Muscle layer of colon (tissue), 2 donors: ENCODE data around the gene MSI2.

Experiments
- H3K27ac ChIP-seq: one replicate; pipeline ENCODE4 v1.7.0; 2013; ENCODE audit warnings: low read depth, mild to moderate bottlenecking, low read length, moderate library complexity
- H3K27me3 ChIP-seq, 2 donors: one replicate each; pipeline ENCODE4 v1.7.0; 2013; ENCODE audit warnings: low read length in 2 of 2, mild to moderate bottlenecking in 2 of 2; ENCODE audit not compliant: insufficient read depth in 2 of 2, control insufficient read depth in 1 of 2
- H3K36me3 ChIP-seq: one replicate; pipeline ENCODE4 v1.7.0; 2013; ENCODE audit warnings: mild to moderate bottlenecking, low read length; ENCODE audit not compliant: insufficient read depth
- H3K4me1 ChIP-seq: one replicate; pipeline ENCODE4 v1.7.0; 2013; ENCODE audit warnings: mild to moderate bottlenecking, low read length; ENCODE audit not compliant: insufficient read depth
- H3K4me3 ChIP-seq, 2 donors: one replicate each; pipeline ENCODE4 v1.7.0; 2013; ENCODE audit warnings: low read length in 2 of 2, low read depth in 1 of 2, mild to moderate bottlenecking in 1 of 2, moderate library complexity in 1 of 2
- H3K9ac ChIP-seq: one replicate; pipeline ENCODE4 v1.7.0; 2013; ENCODE audit warnings: low read length
- H3K9me3 ChIP-seq: one replicate; pipeline ENCODE4 v1.7.0; 2013; ENCODE audit warnings: mild to moderate bottlenecking, low read length
- donor health status: abdominal sarcoma.
- donor health status: Adenocarcinoma of cecum.

The MSI2 gene

DNA sequence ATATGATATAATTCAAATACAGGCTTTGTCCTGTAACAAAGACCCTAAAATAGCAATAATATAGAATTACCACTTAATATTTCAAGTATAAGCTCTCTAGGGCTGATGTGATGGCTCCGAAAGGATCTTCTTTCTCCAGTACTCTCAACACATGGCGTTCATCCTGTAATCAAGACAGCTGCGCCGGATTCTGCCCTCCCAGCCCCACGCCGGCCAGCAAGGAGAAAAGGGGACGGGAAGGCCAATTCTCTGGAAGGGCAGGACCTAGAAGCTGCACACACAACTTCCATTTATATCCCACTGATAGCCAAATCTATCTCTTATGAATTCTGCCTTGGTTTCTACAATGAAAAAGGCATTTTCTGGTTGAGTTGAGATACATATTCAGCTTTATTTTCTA is 456.8 kb downstream of the MSI2 start:
- H3K9ac ChIP-seq: no peak overlapping the region
- H3K4me3 ChIP-seq: no peak overlapping the region
- peaks cover 8% of the 10 kb centered on the region for H3K4me1 ChIP-seq
- no peak overlapping the region for H3K27ac ChIP-seq
- no peaks in the 10 kb centered on the region for H3K9me3 ChIP-seq
- no peaks in the 10 kb centered on the region for H3K36me3 ChIP-seq
- H3K27me3 ChIP-seq: no peaks in the 10 kb centered on the region

DNA sequence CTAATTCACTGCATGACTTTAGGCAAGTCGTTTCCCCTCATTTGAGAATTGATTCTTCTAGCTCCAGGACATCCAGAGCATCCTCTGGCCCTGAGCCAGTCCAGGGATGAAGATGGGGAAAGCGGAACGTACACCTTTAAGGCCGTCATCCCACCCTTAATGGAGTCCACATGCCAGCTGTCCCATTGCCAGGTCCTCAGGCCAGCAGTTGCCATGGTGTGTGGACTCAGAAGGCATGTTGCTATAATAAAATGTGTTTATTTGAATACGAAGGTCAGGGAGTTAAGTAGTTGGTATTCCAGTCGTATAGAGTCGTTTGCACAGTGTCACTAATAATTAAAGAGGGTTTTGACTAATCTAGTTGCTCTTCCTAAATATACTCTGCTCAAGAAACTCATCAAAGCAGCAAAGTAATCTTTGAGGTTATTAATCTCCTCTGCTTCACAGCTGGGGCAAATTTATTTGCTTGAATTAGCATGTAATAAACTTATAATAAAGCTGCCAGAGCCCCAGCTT is 458.4 kb downstream of the MSI2 start:
- Histone ChIP-seq H3K9ac (no peak overlapping the region), H3K27me3 (no peaks in the 10 kb centered on the region), H3K36me3 (no peaks in the 10 kb centered on the region), H3K27ac (no peak overlapping the region), H3K4me3 (no peak overlapping the region), H3K9me3 (no peaks in the 10 kb centered on the region), H3K4me1 (peaks cover 8% of the 10 kb centered on the region)

GRCh38 chr17:57715981-57716380 is 459.7 kb downstream of the MSI2 start:
- Histone ChIP-seq H3K4me3 (no peak overlapping the region), H3K27me3 (no peaks in the 10 kb centered on the region), H3K27ac (no peak overlapping the region), H3K9me3 (no peaks in the 10 kb centered on the region), H3K9ac (no peak overlapping the region), H3K4me1 (peaks cover 8% of the 10 kb centered on the region), H3K36me3 (no peaks in the 10 kb centered on the region)

GRCh38 chr17:57718878-57719277 is 462.6 kb downstream of the MSI2 start:
- Histone ChIP-seq H3K36me3 (no peaks in the 10 kb centered on the region), H3K27ac (no peak overlapping the region), H3K27me3 (no peaks in the 10 kb centered on the region)

DNA sequence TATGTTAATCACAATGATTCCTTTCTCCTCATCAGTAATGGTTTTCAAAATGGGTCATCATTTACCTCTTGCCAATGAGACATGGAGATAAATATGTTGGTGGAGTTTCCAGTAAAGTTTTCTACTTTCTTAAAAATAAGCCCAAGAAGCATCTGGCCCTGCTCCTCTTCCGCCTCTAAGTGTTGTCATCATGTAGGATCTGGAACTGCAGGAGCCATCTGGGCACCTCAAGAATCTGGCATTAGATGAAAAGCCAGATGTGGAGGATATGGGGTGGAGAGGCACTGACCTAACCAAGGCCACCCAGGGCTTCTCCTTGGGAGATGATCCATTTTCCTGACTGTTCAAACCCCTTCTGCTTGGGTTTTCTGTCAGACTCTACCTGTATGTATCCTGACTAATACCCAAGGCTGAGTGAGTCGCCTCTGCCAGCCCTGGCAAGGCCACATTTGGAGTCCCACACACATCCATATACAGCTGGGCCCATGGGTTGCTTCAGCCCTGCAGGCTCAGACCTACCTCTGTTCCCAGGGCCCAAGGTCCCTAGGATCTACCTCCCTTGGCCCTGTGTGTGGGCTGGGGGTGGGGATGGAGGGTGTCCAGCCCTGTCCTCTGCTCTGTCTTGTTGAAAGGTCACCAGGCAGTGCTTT is 464.2 kb downstream of the MSI2 start:
- Histone ChIP-seq H3K9ac (no peak overlapping the region), H3K27ac (no peak overlapping the region), H3K36me3 (no peaks in the 10 kb centered on the region), H3K4me3 (no peak overlapping the region), H3K9me3 (no peaks in the 10 kb centered on the region), H3K4me1 (no peaks in the 10 kb centered on the region), H3K27me3 (no peaks in the 10 kb centered on the region)

More at GRCh38 chr17:57718878-57719277, 462.6 kb downstream of the MSI2 start:
- Histone ChIP-seq H3K4me1 (peaks cover 8% of the 10 kb centered on the region), H3K9me3 (no peaks in the 10 kb centered on the region), H3K9ac (no peak overlapping the region), H3K4me3 (no peak overlapping the region)

GRCh38 chr17:57721967-57722703 is 465.8 kb downstream of the MSI2 start:
- no peak overlapping the region for H3K9ac ChIP-seq

DNA sequence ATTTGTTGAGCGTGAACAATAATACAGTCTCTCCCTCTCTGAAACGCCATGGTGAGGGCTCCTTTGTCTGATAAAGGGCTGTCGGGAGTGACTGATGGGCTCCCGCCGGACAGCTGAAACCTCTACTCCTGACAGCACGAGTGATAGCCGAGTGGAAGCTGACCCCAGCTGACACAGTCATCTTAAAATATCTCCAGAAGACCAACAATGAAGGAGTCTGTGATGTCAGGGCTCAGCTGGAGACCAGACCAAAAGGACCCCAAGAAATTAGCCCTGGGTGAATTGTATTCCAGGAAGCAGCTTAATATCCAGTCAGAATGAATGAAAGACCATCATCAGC is 466.4 kb downstream of the MSI2 start:
- Histone ChIP-seq H3K36me3 (no peaks in the 10 kb centered on the region), H3K9me3 (no peaks in the 10 kb centered on the region), H3K9ac (no peak overlapping the region), H3K27ac (no peak overlapping the region), H3K4me3 (no peak overlapping the region), H3K4me1 (no peaks in the 10 kb centered on the region), H3K27me3 (no peaks in the 10 kb centered on the region)

More at GRCh38 chr17:57721967-57722703, 465.8 kb downstream of the MSI2 start:
- H3K4me1 ChIP-seq: no peaks in the 10 kb centered on the region
- H3K27me3 ChIP-seq: no peaks in the 10 kb centered on the region
- no peaks in the 10 kb centered on the region for H3K36me3 ChIP-seq
- no peak overlapping the region for H3K4me3 ChIP-seq
- H3K27ac ChIP-seq: no peak overlapping the region
- no peaks in the 10 kb centered on the region for H3K9me3 ChIP-seq

- Histone ChIP-seq H3K27me3 (no peaks in the 10 kb centered on the region), H3K27ac (no peak overlapping the region), H3K9me3 (no peaks in the 10 kb centered on the region), H3K4me3 (no peak overlapping the region), H3K4me1 (no peaks in the 10 kb centered on the region), H3K36me3 (no peaks in the 10 kb centered on the region), H3K9ac (no peak overlapping the region)
Observed at GRCh38 chr17:57723427-57724025, 467.2 kb downstream of the MSI2 start.

DNA sequence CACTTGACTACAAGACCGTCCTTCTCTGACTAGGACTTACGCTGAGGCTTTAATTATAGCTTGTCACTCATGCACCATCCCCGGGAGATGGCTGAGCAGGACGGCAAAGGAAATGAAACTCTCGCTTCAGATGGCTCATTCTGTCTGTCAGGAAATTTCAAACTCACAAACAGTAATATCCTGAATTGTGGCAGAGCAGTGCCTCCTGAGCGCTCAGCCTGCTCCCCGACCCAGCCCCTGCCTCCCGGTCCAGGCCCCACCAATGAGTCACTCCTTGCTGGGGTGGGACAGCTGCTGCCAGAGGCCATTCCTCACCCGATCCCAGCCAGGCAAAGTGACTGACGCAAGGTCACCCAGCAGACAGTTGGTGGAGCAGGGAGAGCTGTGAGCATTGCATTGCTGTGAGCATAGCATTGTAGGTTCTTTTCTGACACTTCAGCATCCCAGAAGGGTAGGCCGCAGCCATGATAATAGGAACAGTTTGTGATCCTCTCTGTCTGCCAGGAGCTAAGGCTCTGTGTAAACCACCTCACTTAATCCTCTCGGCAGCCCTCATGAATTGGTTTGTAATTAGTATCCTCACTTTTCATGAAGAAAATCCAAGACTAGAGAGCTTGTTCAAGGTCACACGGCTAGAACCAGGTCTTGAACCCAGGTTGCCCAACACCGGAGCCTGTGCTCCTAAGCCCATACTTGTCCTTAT is 467.9 kb downstream of the MSI2 start:
- Histone ChIP-seq H3K9me3 (no peaks in the 10 kb centered on the region), H3K4me1 (no peaks in the 10 kb centered on the region), H3K4me3 (no peak overlapping the region), H3K36me3 (no peaks in the 10 kb centered on the region), H3K9ac (no peak overlapping the region), H3K27ac (no peak overlapping the region), H3K27me3 (no peaks in the 10 kb centered on the region)

- Histone ChIP-seq H3K9me3 (no peaks in the 10 kb centered on the region), H3K4me1 (no peaks in the 10 kb centered on the region), H3K36me3 (no peaks in the 10 kb centered on the region), H3K27ac (no peak overlapping the region), H3K9ac (no peak overlapping the region), H3K27me3 (no peaks in the 10 kb centered on the region), H3K4me3 (no peak overlapping the region)
Observed at GRCh38 chr17:57724729-57725125, 468.4 kb downstream of the MSI2 start.

DNA sequence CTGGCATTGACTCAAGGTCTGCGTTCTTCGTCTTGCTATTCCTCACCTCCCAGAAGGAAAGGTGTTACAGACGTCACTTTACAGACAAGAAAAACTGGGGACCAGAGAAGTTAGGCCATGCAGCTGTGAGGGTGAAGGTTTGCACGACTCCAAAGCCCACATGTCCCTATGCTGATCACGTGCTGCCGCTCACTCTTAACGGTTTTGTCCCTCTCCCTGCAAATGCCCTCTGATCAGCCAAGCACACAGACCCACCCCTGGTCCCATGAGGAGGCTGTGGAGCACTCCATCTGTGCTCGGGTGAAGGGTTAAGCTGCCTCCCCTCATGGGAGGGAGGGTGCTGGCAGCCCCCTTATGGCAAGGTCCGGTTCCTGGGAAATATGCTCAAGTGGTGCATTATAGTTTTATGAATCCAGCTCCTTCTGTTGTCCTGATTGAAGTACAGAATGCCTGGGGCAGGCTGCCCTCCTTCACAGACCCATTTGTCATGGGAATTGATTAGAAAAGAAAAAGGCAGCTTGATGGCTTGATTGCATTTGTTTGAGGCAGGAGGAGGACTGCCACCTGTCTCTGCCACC is 470.0 kb downstream of the MSI2 start:
- no peak overlapping the region for H3K27ac ChIP-seq
- no peaks in the 10 kb centered on the region for H3K9me3 ChIP-seq
- H3K4me3 ChIP-seq: no peak overlapping the region
- H3K9ac ChIP-seq: no peak overlapping the region
- no peaks in the 10 kb centered on the region for H3K36me3 ChIP-seq
- H3K4me1 ChIP-seq: no peaks in the 10 kb centered on the region
- no peaks in the 10 kb centered on the region for H3K27me3 ChIP-seq
